ENCODE measurements around the gene LRMDA. TPM values are rescaled to one million over a fixed set of nuclear protein-coding genes. Genes with fewer than 3 reads are reported as not detected.

LRMDA gene
- total RNA-seq, 2 donors from 2014 or later = 9.6 to 12.6 TPM

DNA sequence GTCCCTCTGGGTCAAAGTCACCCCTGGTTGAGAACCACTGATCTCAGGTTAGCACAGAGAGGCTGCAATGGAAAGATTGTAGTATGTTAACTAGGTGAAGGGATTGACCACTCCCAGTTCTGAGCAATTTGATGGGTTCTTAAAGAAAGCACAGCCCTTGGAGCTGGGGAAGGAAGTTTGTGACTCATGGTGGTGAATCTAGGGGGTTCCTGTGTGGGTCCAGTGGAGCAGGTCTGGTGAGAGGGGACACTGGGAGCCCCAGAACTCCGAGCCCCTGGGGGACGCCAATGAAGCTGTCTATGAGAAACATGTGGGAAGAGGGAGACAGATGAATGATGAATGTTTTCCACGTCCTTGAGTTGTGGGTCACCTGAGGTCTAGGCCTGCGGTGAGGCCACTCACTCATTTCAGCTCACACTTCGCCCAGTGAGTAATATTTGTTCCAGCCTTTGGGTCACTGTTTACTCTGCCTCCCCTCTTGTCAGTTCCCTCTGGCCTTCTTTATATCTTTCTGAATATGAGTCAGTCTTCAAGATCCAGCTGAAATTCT lies 341.9 kb downstream of the LRMDA start:
- Histone ChIP-seq H3K4me1 (replicated peaks) (peaks cover 8% of the 10 kb centered on the region), H3K27me3 (replicated peaks; ENCODE audit: insufficient read depth) (no peaks in the 10 kb centered on the region), H3K36me3 (no peaks in the 10 kb centered on the region), H3K27ac (peak overlapping the region; percentile 51 to 68), H3K9me3 (no peaks in the 10 kb centered on the region), H3K4me3 (no peak overlapping the region)
- DNase-seq (ENCODE audit: low spot score) = no peak
- intact Hi-C loops (cut with DNase I) = loop anchor here (2.0 to 10.0 kb wide), 8 partner anchors 111 to 771 kb away; partner anchors contain the start of gene ZNF503
- TF ChIP-seq, protein P1, sequence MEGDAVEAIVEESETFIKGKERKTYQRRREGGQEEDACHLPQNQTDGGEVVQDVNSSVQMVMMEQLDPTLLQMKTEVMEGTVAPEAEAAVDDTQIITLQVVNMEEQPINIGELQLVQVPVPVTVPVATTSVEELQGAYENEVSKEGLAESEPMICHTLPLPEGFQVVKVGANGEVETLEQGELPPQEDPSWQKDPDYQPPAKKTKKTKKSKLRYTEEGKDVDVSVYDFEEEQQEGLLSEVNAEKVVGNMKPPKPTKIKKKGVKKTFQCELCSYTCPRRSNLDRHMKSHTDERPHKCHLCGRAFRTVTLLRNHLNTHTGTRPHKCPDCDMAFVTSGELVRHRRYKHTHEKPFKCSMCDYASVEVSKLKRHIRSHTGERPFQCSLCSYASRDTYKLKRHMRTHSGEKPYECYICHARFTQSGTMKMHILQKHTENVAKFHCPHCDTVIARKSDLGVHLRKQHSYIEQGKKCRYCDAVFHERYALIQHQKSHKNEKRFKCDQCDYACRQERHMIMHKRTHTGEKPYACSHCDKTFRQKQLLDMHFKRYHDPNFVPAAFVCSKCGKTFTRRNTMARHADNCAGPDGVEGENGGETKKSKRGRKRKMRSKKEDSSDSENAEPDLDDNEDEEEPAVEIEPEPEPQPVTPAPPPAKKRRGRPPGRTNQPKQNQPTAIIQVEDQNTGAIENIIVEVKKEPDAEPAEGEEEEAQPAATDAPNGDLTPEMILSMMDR (IDR thresholded peaks at IDR 0.05) = no peak
- TF ChIP-seq POLR2AphosphoS5 (IDR thresholded peaks at IDR 0.05) = no peak
- TF ChIP-seq POLR2A (IDR thresholded peaks at IDR 0.05) = no peak
- WGBS = 62% methylated on average over 5 of the region's 5 CpGs

DNA sequence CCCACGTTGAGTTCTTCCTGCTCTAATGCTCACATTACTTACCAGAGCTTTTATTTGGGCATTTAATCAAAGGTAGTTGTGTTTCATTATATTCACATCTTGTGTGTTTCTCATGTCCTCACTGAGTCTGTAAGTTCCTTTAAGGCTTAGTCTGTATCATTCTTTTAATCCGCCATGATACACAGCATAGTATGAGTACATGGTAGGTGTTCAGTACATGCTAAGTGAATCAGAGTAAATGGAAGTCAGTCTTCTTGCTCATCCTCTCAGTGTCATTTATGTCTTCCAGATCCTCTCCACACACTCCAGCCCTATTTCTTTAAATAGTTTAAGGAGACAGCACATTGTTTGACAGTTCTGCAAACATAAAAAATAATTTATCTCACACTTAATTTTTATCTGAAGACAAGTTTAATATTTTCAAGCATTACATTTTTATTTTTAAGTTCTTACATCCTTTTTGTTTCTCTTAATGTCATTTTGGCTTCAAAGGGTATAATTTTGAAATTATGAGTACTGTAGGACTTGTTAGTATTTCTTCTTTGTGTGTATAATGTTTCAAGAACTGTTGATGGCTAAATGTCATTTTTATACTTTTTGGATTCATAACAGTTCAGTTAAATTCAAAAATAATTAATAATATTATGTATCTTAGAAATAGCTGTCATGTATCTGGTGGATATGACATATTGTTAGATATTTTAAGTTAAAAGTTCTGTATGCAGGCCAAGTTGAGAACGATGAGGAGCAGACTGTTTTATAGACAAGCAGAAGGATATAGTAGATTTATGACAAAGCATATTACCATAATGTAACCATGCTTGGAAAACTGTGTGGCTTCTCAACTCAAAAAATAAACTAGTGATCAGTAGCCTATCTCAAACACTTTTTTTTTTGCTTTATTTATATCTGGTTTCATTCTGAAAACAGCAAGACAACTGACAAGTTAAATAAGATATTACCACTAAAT lies 342.7 kb downstream of the LRMDA start:
- no peak for DNase-seq (ENCODE audit: low spot score)
- TF ChIP-seq POLR2AphosphoS5 (IDR thresholded peaks at IDR 0.05) (no peak), POLR2A (IDR thresholded peaks at IDR 0.05) (no peak)
- TF ChIP-seq, protein P1 (IDR thresholded peaks at IDR 0.05) = no peak
- intact Hi-C loops (cut with DNase I) = loop anchor here (2.0 to 10.0 kb wide), 8 partner anchors 111 to 771 kb away; partner anchors contain the start of gene ZNF503
- H3K36me3 ChIP-seq = no peaks in the 10 kb centered on the region
- 56% methylated on average over 3 of the region's 3 CpGs for WGBS
- peak overlapping the region in 1 of 2 donors; percentile 68 for H3K27ac ChIP-seq
- H3K4me3 ChIP-seq = no peak overlapping the region
- no peaks in the 10 kb centered on the region for H3K9me3 ChIP-seq
- peaks cover 8% of the 10 kb centered on the region for H3K4me1 ChIP-seq (replicated peaks)
- no peaks in the 10 kb centered on the region for H3K27me3 ChIP-seq (replicated peaks; ENCODE audit: insufficient read depth)

DNA sequence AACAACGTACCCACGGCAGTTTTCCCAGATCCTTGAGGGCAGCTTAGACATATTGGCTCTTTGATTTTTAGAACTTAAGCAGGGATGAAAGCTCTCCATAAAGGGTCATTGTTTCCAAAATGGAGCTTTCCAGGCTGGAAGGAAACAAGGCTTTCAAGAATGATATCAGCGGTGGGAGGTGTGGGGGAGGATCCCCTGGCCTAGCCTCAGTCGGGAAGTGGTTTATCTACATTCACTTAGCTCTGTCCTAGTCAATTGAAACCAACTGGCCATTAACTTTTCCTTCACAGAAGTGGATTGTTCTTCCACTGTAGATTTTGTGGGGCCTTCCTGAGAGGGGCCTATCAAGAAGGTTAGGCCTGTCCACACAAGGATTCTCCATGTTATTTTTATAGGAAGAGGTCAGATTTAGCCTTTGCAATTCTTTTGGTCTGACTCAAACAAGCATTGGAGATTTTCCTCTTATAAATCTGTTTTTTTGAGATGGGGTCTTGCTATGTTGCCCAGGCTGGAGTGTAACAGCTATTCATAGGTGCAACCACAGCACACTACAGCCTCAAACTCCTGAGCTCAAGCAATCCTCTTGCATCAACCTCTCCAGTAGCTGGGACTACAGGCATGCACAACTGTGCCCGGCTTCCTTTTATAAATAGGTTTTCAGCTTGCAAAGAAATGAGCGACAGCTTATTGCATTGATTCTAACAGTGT lies 343.5 kb downstream of the LRMDA start:
- H3K4me3 ChIP-seq = no peak overlapping the region
- H3K4me1 ChIP-seq (replicated peaks) = peaks cover 8% of the 10 kb centered on the region
- intact Hi-C loops (cut with DNase I) = loop anchor here (5.0 to 10.0 kb wide), 6 partner anchors 262 to 770 kb away; no protein-coding TSS in a partner anchor
- WGBS = 67% methylated on average over 6 of the region's 6 CpGs
- no peaks in the 10 kb centered on the region for H3K36me3 ChIP-seq
- no peaks in the 10 kb centered on the region for H3K27me3 ChIP-seq (replicated peaks; ENCODE audit: insufficient read depth)
- no peak overlapping the region for H3K27ac ChIP-seq
- no peaks in the 10 kb centered on the region for H3K9me3 ChIP-seq
- TF ChIP-seq POLR2AphosphoS5 (IDR thresholded peaks at IDR 0.05) = no peak
- TF ChIP-seq, protein P1 (IDR thresholded peaks at IDR 0.05) = no peak
- TF ChIP-seq POLR2A (IDR thresholded peaks at IDR 0.05) = no peak
- DNase-seq (ENCODE audit: low spot score) = no peak

DNA sequence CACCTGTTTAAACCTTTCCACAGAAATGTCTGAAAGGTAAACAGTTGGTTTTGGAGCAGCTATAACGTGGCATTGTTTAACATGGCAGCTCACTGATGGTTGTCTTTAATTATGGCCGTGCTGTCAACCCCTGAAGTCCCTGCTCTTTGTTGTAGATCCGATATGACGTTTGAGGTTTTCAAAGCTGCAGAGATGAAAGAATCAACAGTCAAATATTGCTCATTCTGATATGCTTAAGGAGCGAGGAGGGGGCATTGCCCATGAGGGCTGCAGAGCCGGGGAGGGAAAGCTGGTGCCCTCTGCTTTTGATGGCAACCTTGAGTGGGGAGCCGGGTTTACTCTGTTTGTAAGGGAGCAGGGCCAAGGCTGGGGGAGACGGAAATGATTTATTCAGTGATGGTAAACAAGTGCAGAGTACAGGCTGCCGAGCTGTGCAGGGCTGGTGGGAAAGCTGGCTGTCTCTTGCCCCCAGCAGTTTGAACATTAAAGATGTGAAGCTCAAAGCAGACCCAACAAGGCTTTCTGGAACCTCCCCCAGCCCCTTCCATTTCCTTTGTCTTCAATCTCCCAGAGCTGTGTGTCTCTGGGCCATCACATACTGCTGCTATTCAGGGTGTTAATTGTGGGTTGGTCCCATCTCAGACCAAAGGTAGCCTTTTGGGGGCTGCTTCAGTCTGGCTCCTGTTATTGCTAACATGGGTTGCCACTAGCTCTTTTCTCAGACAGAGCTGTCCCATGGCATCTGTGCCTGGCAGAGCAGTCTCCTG lies 345.5 kb downstream of the LRMDA start:
- H3K9me3 ChIP-seq = no peaks in the 10 kb centered on the region
- no peak overlapping the region for H3K4me3 ChIP-seq
- H3K36me3 ChIP-seq = no peaks in the 10 kb centered on the region
- H3K27me3 ChIP-seq (replicated peaks; ENCODE audit: insufficient read depth) = no peaks in the 10 kb centered on the region
- TF ChIP-seq, protein P1 (IDR thresholded peaks at IDR 0.05) = no peak
- TF ChIP-seq POLR2AphosphoS5 (IDR thresholded peaks at IDR 0.05) (peak; percentile 63), POLR2A (IDR thresholded peaks at IDR 0.05) (no peak)
- H3K27ac ChIP-seq = peak overlapping the region; percentile 35 to 52
- WGBS = 36% methylated on average over 9 of the region's 9 CpGs
- intact Hi-C loops (cut with DNase I) = loop anchor here (10.0 kb wide), 2 partner anchors 528 to 768 kb away; no protein-coding TSS in a partner anchor
- peaks cover 6% of the 10 kb centered on the region for H3K4me1 ChIP-seq (replicated peaks)
- peak; percentile 32 for DNase-seq (ENCODE audit: low spot score)
